HEK293 (cell line): ENCODE data around the gene RTBDN.
A peak's percentile ranks its signal among the peaks of the same experiment; 100 is the strongest.

Experiments used
- ATF2 ChIP-seq: fragments of 450-650 bp; formaldehyde crosslinking; IDR thresholded peaks from 2 replicates; pipeline ENCODE4 v1.5.1; 2016; ENCODE audit warnings: missing biosample characterization, missing genetic modification characterization, low read depth
- PBX3 ChIP-seq: sonication (generic); formaldehyde crosslinking; IDR thresholded peaks from 2 replicates; pipeline ENCODE4 v1.8.1; 2022; ENCODE audit warnings: mild to moderate bottlenecking, moderate library complexity, missing genetic modification reagents
- SCRT2 ChIP-seq: fragments of 450-650 bp; formaldehyde crosslinking; IDR thresholded peaks from 2 replicates; pipeline ENCODE4 v1.5.1; 2016; ENCODE audit warnings: missing biosample characterization, missing genetic modification characterization
- SP2 ChIP-seq: fragments of 450-650 bp; formaldehyde crosslinking; IDR thresholded peaks from 2 replicates; pipeline ENCODE4 v1.5.1; 2016; ENCODE audit warnings: missing biosample characterization, missing genetic modification characterization
- WT1 ChIP-seq: fragments of 450-650 bp; formaldehyde crosslinking; IDR thresholded peaks from 2 replicates; pipeline ENCODE4 v1.5.1; 2016; ENCODE audit warnings: missing biosample characterization, missing genetic modification characterization
- YY2 ChIP-seq: fragments of 450-650 bp; formaldehyde crosslinking; IDR thresholded peaks from 2 replicates; pipeline ENCODE4 v1.5.1; 2016; ENCODE audit warnings: missing biosample characterization, missing genetic modification characterization
- ZBTB11 ChIP-seq: fragments of 450-650 bp; formaldehyde crosslinking; conservative IDR thresholded peaks from 2 replicates; pipeline ENCODE4 v1.5.1; 2016; ENCODE audit warnings: low read depth, missing biosample characterization, missing genetic modification characterization
- ZBTB44 ChIP-seq: fragments of 450-650 bp; IDR thresholded peaks from 2 replicates; pipeline ENCODE4 v1.5.1; 2018; ENCODE audit warnings: missing biosample characterization, mild to moderate bottlenecking, missing genetic modification characterization
- ZEB2 ChIP-seq: fragments of 450-650 bp; formaldehyde crosslinking; IDR thresholded peaks from 2 replicates; pipeline ENCODE4 v1.5.1; 2016; ENCODE audit warnings: missing biosample characterization, missing genetic modification characterization
- ZIC2 ChIP-seq: fragments of 450-650 bp; formaldehyde crosslinking; IDR thresholded peaks from 2 replicates; pipeline ENCODE4 v1.5.1; 2016; ENCODE audit warnings: missing biosample characterization, missing genetic modification characterization
- ZNF10 ChIP-seq: fragments of 450-650 bp; formaldehyde crosslinking; IDR thresholded peaks from 2 replicates; pipeline ENCODE4 v1.5.1; 2017; ENCODE audit warnings: missing biosample characterization, missing genetic modification characterization
- ZNF114 ChIP-seq: fragments of 450-650 bp; formaldehyde crosslinking; IDR thresholded peaks from 2 replicates; pipeline ENCODE4 v1.5.0; 2017; ENCODE audit warnings: missing biosample characterization, missing genetic modification characterization
- ZNF121 ChIP-seq: fragments of 450-650 bp; formaldehyde crosslinking; IDR thresholded peaks from 2 replicates; pipeline ENCODE4 v1.5.1; 2016; ENCODE audit warnings: missing biosample characterization, missing genetic modification characterization
- ZNF146 ChIP-seq: fragments of 450-650 bp; formaldehyde crosslinking; IDR thresholded peaks from 2 replicates; pipeline ENCODE4 v1.5.1; 2016; ENCODE audit warnings: missing biosample characterization, missing genetic modification characterization
- ZNF157 ChIP-seq: fragments of 450-650 bp; formaldehyde crosslinking; IDR thresholded peaks from 2 replicates; pipeline ENCODE4 v1.5.1; 2016; ENCODE audit warnings: missing biosample characterization, missing genetic modification characterization
- ZNF169 ChIP-seq: fragments of 450-650 bp; formaldehyde crosslinking; IDR thresholded peaks from 2 replicates; pipeline ENCODE4 v1.5.1; 2016; ENCODE audit warnings: missing biosample characterization, missing genetic modification characterization
- ZNF223 ChIP-seq: fragments of 450-650 bp; formaldehyde crosslinking; IDR thresholded peaks from 2 replicates; pipeline ENCODE4 v1.5.1; 2016; ENCODE audit warnings: missing biosample characterization, missing genetic modification characterization
- ZNF24 ChIP-seq: fragments of 450-650 bp; formaldehyde crosslinking; IDR thresholded peaks from 2 replicates; pipeline ENCODE4 v1.5.1; 2016; ENCODE audit warnings: missing biosample characterization, missing genetic modification characterization
- ZNF354C ChIP-seq: fragments of 450-650 bp; formaldehyde crosslinking; IDR thresholded peaks from 2 replicates; pipeline ENCODE4 v1.5.1; 2016; ENCODE audit warnings: missing biosample characterization, missing genetic modification characterization, low read depth, borderline replicate concordance
- ZNF398 ChIP-seq: fragments of 450-650 bp; formaldehyde crosslinking; IDR thresholded peaks from 2 replicates; pipeline ENCODE4 v1.5.1; 2017; ENCODE audit warnings: missing biosample characterization, missing genetic modification characterization
- ZNF433 ChIP-seq: fragments of 450-650 bp; formaldehyde crosslinking; IDR thresholded peaks from 2 replicates; pipeline ENCODE4 v1.5.1; 2016; ENCODE audit warnings: missing biosample characterization, missing genetic modification characterization, low read depth
- ZNF473 ChIP-seq: fragments of 450-650 bp; formaldehyde crosslinking; IDR thresholded peaks from 2 replicates; pipeline ENCODE4 v1.5.1; 2017; ENCODE audit warnings: missing biosample characterization, missing genetic modification characterization
- ZNF530 ChIP-seq: fragments of 450-650 bp; formaldehyde crosslinking; IDR thresholded peaks from 2 replicates; pipeline ENCODE4 v1.5.1; 2016; ENCODE audit warnings: low read depth, missing biosample characterization, missing genetic modification characterization
- ZNF664 ChIP-seq: fragments of 450-650 bp; formaldehyde crosslinking; IDR thresholded peaks from 2 replicates; pipeline ENCODE4 v1.5.1; 2016; ENCODE audit warnings: missing biosample characterization, missing genetic modification characterization
- ZNF701 ChIP-seq: fragments of 450-650 bp; formaldehyde crosslinking; IDR thresholded peaks from 2 replicates; pipeline ENCODE4 v1.5.1; 2016; ENCODE audit warnings: missing biosample characterization, missing genetic modification characterization
- ZNF791 ChIP-seq: fragments of 450-650 bp; formaldehyde crosslinking; IDR thresholded peaks from 2 replicates; pipeline ENCODE4 v1.5.1; 2016; ENCODE audit warnings: missing biosample characterization, missing genetic modification characterization
- ZNF830 ChIP-seq: fragments of 450-650 bp; IDR thresholded peaks from 2 replicates; pipeline ENCODE4 v1.5.0; 2018; ENCODE audit warnings: missing biosample characterization, missing genetic modification characterization, low read depth, mild to moderate bottlenecking, moderate library complexity
- ZSCAN30 ChIP-seq: fragments of 450-650 bp; IDR thresholded peaks from 2 replicates; pipeline ENCODE4 v1.5.1; 2018; ENCODE audit warnings: missing biosample characterization, mild to moderate bottlenecking, missing genetic modification characterization, moderate library complexity

The RTBDN gene

GRCh38 chr19:12782424-12783290, 51.7 kb downstream of the RTBDN start (continued):
- TF ChIP-seq ZBTB11, result no peak
- TF ChIP-seq ZNF791 (tag by site-specific recombination), result no peak
- TF ChIP-seq ZNF146 (tag by site-specific recombination), result peak; percentile 0; the same call in 1 of the 2 replicates
- no peak for TF ChIP-seq ZNF830 (tag by site-specific recombination)
- TF ChIP-seq ATF2, result no peak
- TF ChIP-seq SCRT2 (tag by site-specific recombination), result 0 out of 2 replicates have a peak, but pooled peaks have one; percentile 30
- peak; percentile 84 for TF ChIP-seq ZEB2 (tag by site-specific recombination)
- TF ChIP-seq ZIC2 (tag by site-specific recombination), result peak; percentile 90
- TF ChIP-seq ZBTB44 (tag by site-specific recombination), result peak; percentile 58; the same call in 1 of the 2 replicates
- no peak for TF ChIP-seq ZNF354C (tag by site-specific recombination)
- no peak for TF ChIP-seq ZNF157 (tag by site-specific recombination)
- TF ChIP-seq PBX3 (CRISPR knock-in tag), result peak; percentile 64; the same call in 1 of the 2 replicates
- TF ChIP-seq ZNF24 (tag by site-specific recombination), result 0 out of 2 replicates have a peak, but pooled peaks have one; percentile 37
- TF ChIP-seq ZSCAN30, result peak; percentile 89
- no peak for TF ChIP-seq ZNF114 (tag by site-specific recombination)
- no peak for TF ChIP-seq ZNF223
- TF ChIP-seq ZNF701 (tag by site-specific recombination), result no peak
- TF ChIP-seq ZNF664 (tag by site-specific recombination), result no peak
- TF ChIP-seq YY2, result no peak
- no peak for TF ChIP-seq ZNF473 (tag by site-specific recombination)
- peak; percentile 82 for TF ChIP-seq ZNF398 (tag by site-specific recombination)
- no peak for TF ChIP-seq ZNF121 (tag by site-specific recombination)
- TF ChIP-seq ZNF433 (tag by site-specific recombination), result no peak
- TF ChIP-seq WT1 (tag by site-specific recombination), result 0 out of 2 replicates have a peak, but pooled peaks have one; percentile 4
- TF ChIP-seq ZNF169 (tag by site-specific recombination), result no peak
- TF ChIP-seq ZNF530 (tag by site-specific recombination), result no peak
- TF ChIP-seq ZNF10 (tag by site-specific recombination), result no peak
- peak; percentile 65 for TF ChIP-seq SP2
